ENCODE data around the gene PRR9. TPM values are rescaled to one million over a fixed set of nuclear protein-coding genes. Genes with fewer than 3 reads are reported as not detected.
"Not testable (repeated sequence)": the region's sequence is repeated elsewhere in the genome, so short reads cannot be mapped to it uniquely, and the experiment has no call there.

The PRR9 gene
- under 0.01 TPM in 1 of 2 replicates, not detected in the other for total RNA-seq

GRCh38 chr1:153217212-153217611 lies at the start of gene PRR9:
Gene PRR9, plus strand, starts transcription at chr1:153217584. Its CDS starts 561 bp downstream, at chr1:153218145.
- no peak for TF ChIP-seq CTCF (IDR thresholded peaks at IDR 0.05; ENCODE audit: insufficient read depth, low read depth, low read length)
- H3K4me3 ChIP-seq (ENCODE audit: low read depth, low read length): no peak within 1 kb of the TSS
- peak; percentile 45 for DNase-seq (ENCODE audit: low read depth)

- TF ChIP-seq CTCF (IDR thresholded peaks at IDR 0.05; ENCODE audit: insufficient read depth, low read depth, low read length): no peak
- no peak for DNase-seq (ENCODE audit: low read depth)
- no peak overlapping the region for H3K4me3 ChIP-seq (ENCODE audit: low read depth, low read length)
These were observed 48.7 kb upstream of the PRR9 start for GRCh38 chr1:153168686-153169085.

GRCh38 chr1:153174624-153175023 lies 42.8 kb upstream of the PRR9 start:
- TF ChIP-seq CTCF (IDR thresholded peaks at IDR 0.05; ENCODE audit: insufficient read depth, low read depth, low read length): no peak
- no peak for DNase-seq (ENCODE audit: low read depth)
- H3K4me3 ChIP-seq (ENCODE audit: low read depth, low read length): no peak overlapping the region

- TF ChIP-seq CTCF (IDR thresholded peaks at IDR 0.05; ENCODE audit: insufficient read depth, low read depth, low read length): no peak
These were observed 38.5 kb upstream of the PRR9 start for GRCh38 chr1:153178922-153179321.

GRCh38 chr1:153180556-153180955 lies 36.8 kb upstream of the PRR9 start:
- no peak for DNase-seq (ENCODE audit: low read depth)
- H3K4me3 ChIP-seq (ENCODE audit: low read depth, low read length): no peak overlapping the region
- TF ChIP-seq CTCF (IDR thresholded peaks at IDR 0.05; ENCODE audit: insufficient read depth, low read depth, low read length): no peak

More at GRCh38 chr1:153178922-153179321, 38.5 kb upstream of the PRR9 start:
- no peak for DNase-seq (ENCODE audit: low read depth)
- H3K4me3 ChIP-seq (ENCODE audit: low read depth, low read length): no peak overlapping the region

GRCh38 chr1:153188301-153188700 lies 29.1 kb upstream of the PRR9 start:
- H3K4me3 ChIP-seq (ENCODE audit: low read depth, low read length); DNase-seq (ENCODE audit: low read depth): not testable (repeated sequence)

GRCh38 chr1:153190373-153190772 lies 27.0 kb upstream of the PRR9 start:
- DNase-seq (ENCODE audit: low read depth): no peak
- no peak for TF ChIP-seq CTCF (IDR thresholded peaks at IDR 0.05; ENCODE audit: insufficient read depth, low read depth, low read length)
- no peak overlapping the region for H3K4me3 ChIP-seq (ENCODE audit: low read depth, low read length)

Measured in fibroblast of villous mesenchyme (primary cell).